RWPE1 (cell line): ENCODE results near the gene SCIN.

ENCODE experiments used
- CTCF ChIA-PET: fragments of 350-600 bp; sonication (Branson Sonifier 250); formaldehyde crosslinking; extraction: SDS; loops from one replicate; lab custom pipeline; 2021; lab: Yijun Ruan, JAX
- POLR2A ChIA-PET: fragments of 400-600 bp; formaldehyde crosslinking; extraction: SDS; loops from one replicate; lab custom pipeline; 2020; ENCODE audit warnings: antibody characterized with exemption; ENCODE audit not compliant: low non-redundant PET; lab: Yijun Ruan, JAX
- DNase-seq: peaks from one replicate; pipeline ENCODE4 v3.0.0; 2012; ENCODE audit warnings: low spot score
- H3K27ac ChIP-seq: fragments of 450-650 bp; 2 replicates; pipeline ENCODE4 v1.5.1; 2017
- CTCF ChIP-seq: fragments of 450-650 bp; conservative IDR thresholded peaks from 2 replicates; pipeline ENCODE4 v1.5.1; 2017; ENCODE audit warnings: low read depth, mild to moderate bottlenecking

The SCIN gene

DNA sequence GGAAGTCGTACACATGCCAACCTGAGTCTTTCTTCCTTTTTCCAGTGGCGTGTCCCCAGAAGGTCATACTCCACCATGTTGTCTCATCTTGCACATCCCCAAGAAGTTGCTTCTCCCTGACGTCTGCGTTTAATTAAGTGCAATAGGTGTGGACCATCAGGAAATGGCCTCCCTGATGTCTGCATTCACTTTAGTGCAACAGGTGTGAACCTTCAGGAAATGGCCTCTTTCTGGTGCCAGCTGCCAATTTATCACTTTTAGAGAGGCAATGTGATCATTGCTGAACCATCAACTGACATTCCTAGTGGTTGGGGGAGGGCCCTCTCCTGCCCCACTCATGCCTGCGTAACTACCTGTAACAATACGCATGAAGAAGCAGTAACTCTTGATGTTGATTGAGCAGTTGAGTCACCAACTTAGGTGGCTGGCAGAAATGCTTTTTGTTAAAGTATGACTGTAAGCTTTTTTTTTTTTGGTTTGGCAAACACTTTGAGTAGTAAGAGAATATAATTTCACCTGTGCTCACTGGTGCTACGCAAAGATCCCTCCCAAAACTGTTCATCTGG lies 25.8 kb downstream of the SCIN start:
- ChIA-PET POLR2A (no interaction called here), CTCF (no interaction called here)
- DNase-seq = no peak
- H3K27ac ChIP-seq = no peak overlapping the region
- TF ChIP-seq CTCF = no peak

GRCh38 chr7:12601302-12601869 lies 30.9 kb downstream of the SCIN start:
- no peak for TF ChIP-seq CTCF
- CTCF ChIA-PET = no interaction called here
- H3K27ac ChIP-seq = no peak overlapping the region

GRCh38 chr7:12607134-12607533 lies 36.6 kb downstream of the SCIN start:
- TF ChIP-seq CTCF = no peak
- no peak for DNase-seq
- ChIA-PET CTCF (interaction anchor here (0.5 kb wide), 1 partner anchor 795 kb away, joined by 4 read pairs; no protein-coding TSS in a partner anchor), POLR2A (no interaction called here)
- no peak overlapping the region for H3K27ac ChIP-seq

More at GRCh38 chr7:12601302-12601869, 30.9 kb downstream of the SCIN start:
- no peak for DNase-seq
- POLR2A ChIA-PET = no interaction called here

GRCh38 chr7:12609561-12609960 lies 39.0 kb downstream of the SCIN start:
- POLR2A ChIA-PET = no interaction called here
- H3K27ac ChIP-seq = no peak overlapping the region
- CTCF ChIA-PET = interaction anchor here (0.6 kb wide), 1 partner anchor 312 kb away, joined by 3 read pairs; no protein-coding TSS in a partner anchor
- no peak for DNase-seq
- TF ChIP-seq CTCF = no peak

DNA sequence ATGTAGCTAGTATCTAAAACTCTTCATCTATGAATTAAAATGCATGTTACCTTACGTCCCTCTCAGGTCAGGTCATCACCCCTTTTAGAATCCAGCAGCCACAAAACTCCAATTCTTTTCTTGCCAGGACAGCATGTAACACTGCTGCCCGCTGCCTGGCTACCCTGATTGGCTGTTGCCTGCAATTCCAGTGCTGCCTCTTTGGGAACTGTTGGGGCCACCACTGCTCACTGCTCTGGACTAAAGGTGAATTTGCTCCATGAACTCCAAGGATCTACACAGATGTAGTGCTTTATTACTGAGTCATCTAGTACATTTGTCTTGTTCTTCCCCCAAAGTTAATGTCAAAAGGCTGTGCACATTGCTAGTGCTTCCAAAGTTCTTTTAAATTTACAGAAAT lies 40.4 kb downstream of the SCIN start:
- no peak for DNase-seq
- no peak overlapping the region for H3K27ac ChIP-seq
- ChIA-PET CTCF (interaction anchor here (0.7 to 0.9 kb wide), 2 partner anchors 27 to 86 kb away, joined by 3 read pairs; no protein-coding TSS in a partner anchor), POLR2A (no interaction called here)
- no peak for TF ChIP-seq CTCF

- ChIA-PET POLR2A (no interaction called here), CTCF (interaction anchor here (0.9 kb wide), 1 partner anchor 11 kb away, joined by 5 read pairs; no protein-coding TSS in a partner anchor)
- no peak overlapping the region for H3K27ac ChIP-seq
- TF ChIP-seq CTCF = no peak
- DNase-seq = no peak
These were observed 42.1 kb downstream of the SCIN start for GRCh38 chr7:12612622-12613021.
